GM23338 (cell line): ENCODE measurements around the gene CDK14. TPM values are rescaled to one million over a fixed set of nuclear protein-coding genes. Genes with fewer than 3 reads are reported as not detected.

ENCODE experiments used
- ATAC-seq: fragments of 200-7000 bp; cut with Tn5 transposase; 3 replicates; pipeline ENCODE4 v1.9.1; 2020
- DNase-seq: peaks from one replicate; pipeline ENCODE4 v3.0.0-alpha.2; 2015; ENCODE audit warnings: low spot score
- H2AFZ ChIP-seq: fragments of 200-600 bp; sonication (generic); 2 replicates; pipeline ENCODE4 v1.8.0; 2016; ENCODE audit warnings: antibody characterized with exemption, mild to moderate bottlenecking, moderate library complexity
- H3F3A ChIP-seq: fragments of 200-600 bp; sonication (generic); replicated peaks from 2 replicates; pipeline ENCODE4 v1.8.0; 2017; ENCODE audit warnings: antibody characterized with exemption, mixed run types, low read depth
- H3K27ac ChIP-seq: fragments of 200-600 bp; sonication (generic); 2 replicates; pipeline ENCODE4 v1.6.1; 2016; ENCODE audit warnings: low read depth
- H3K27me3 ChIP-seq: fragments of 200-600 bp; sonication (generic); 2 replicates; pipeline ENCODE4 v1.8.0; 2016; ENCODE audit warnings: mild to moderate bottlenecking, mixed run types, moderate library complexity; ENCODE audit not compliant: insufficient read depth
- H3K36me3 ChIP-seq: fragments of 200-600 bp; sonication (generic); 2 replicates; pipeline ENCODE4 v1.8.0; 2016; ENCODE audit warnings: mild to moderate bottlenecking; ENCODE audit not compliant: insufficient read depth
- H3K4me1 ChIP-seq: fragments of 200-600 bp; sonication (generic); 2 replicates; pipeline ENCODE4 v1.8.0; 2016; ENCODE audit warnings: mild to moderate bottlenecking, moderate library complexity; ENCODE audit not compliant: insufficient read depth
- H3K4me2 ChIP-seq: fragments of 200-600 bp; sonication (generic); 2 replicates; pipeline ENCODE4 v1.7.1; 2017; ENCODE audit warnings: mixed run types
- H3K4me3 ChIP-seq: fragments of 200-600 bp; sonication (generic); 2 replicates; pipeline ENCODE4 v1.6.1; 2016; ENCODE audit warnings: mixed run types
- H3K79me2 ChIP-seq: fragments of 200-600 bp; sonication (generic); replicated peaks from 2 replicates; pipeline ENCODE4 v1.8.0; 2017; ENCODE audit warnings: mild to moderate bottlenecking; ENCODE audit not compliant: insufficient read depth
- H3K9me2 ChIP-seq: fragments of 200-600 bp; sonication (generic); 2 replicates; pipeline ENCODE4 v1.8.0; 2017; ENCODE audit not compliant: insufficient read depth
- H4K20me1 ChIP-seq: fragments of 200-600 bp; sonication (generic); replicated peaks from 2 replicates; pipeline ENCODE4 v1.8.0; 2017; ENCODE audit warnings: mild to moderate bottlenecking; ENCODE audit not compliant: insufficient read depth
- H3K27ac Mint-ChIP-seq: 2 replicates; pipeline ENCODE4 v1.8.0; 2020; ENCODE audit warnings: inconsistent platforms, mild to moderate bottlenecking, moderate library complexity, mixed read lengths
- H3K27me3 Mint-ChIP-seq: 3 replicates; pipeline ENCODE4 v1.8.0; 2022; ENCODE audit warnings: low read depth, mild to moderate bottlenecking, moderate library complexity, mixed read lengths, inconsistent platforms; ENCODE audit not compliant: insufficient read depth, poor library complexity
- H3K36me3 Mint-ChIP-seq: 3 replicates; pipeline ENCODE4 v1.8.0; 2021; ENCODE audit warnings: low read depth, mild to moderate bottlenecking, inconsistent platforms, moderate library complexity, mixed read lengths
- H3K4me1 Mint-ChIP-seq: 3 replicates; pipeline ENCODE4 v1.8.0; 2020; ENCODE audit warnings: mild to moderate bottlenecking, inconsistent platforms, mixed read lengths
- H3K4me3 Mint-ChIP-seq: 3 replicates; pipeline ENCODE4 v1.8.0; 2021; ENCODE audit warnings: moderate library complexity, mild to moderate bottlenecking, inconsistent platforms, mixed read lengths
- H3K9me3 Mint-ChIP-seq: 3 replicates; pipeline ENCODE4 v1.8.0; 2020; ENCODE audit warnings: moderate library complexity, mild to moderate bottlenecking, inconsistent platforms, mixed read lengths
- CREB1 ChIP-seq: fragments of 250-450 bp; sonication (Bioruptor Pico); IDR thresholded peaks from 2 replicates; pipeline ENCODE4 v1.5.0; 2020; ENCODE audit warnings: low read depth, mild to moderate bottlenecking, moderate library complexity
- POLR2AphosphoS5 ChIP-seq: IDR thresholded peaks from 2 replicates; pipeline ENCODE4 v1.6.1; 2016; ENCODE audit warnings: antibody characterized with exemption, low read depth
- ZNF331 ChIP-seq: fragments of 250-450 bp; sonication (Bioruptor Pico); IDR thresholded peaks from 2 replicates; pipeline ENCODE4 v1.5.0; 2020; ENCODE audit warnings: low read depth, mild to moderate bottlenecking, moderate library complexity
- polyA plus RNA-seq: library from polyadenylated mRNA; unstranded; fragments of >200 nt; fragmentation: Nextera tagmentation; extraction: Ambion mirVana; gene quantifications from 2 replicates; pipeline ENCODE4 v1.2.1, GENCODE V29; 2016
- total RNA-seq: library from RNA; depleted of rRNA; stranded (reverse); fragments of >200 nt; shearing (Covaris generic); gene quantifications from 2 replicates; pipeline ENCODE4 v1.2.3, GENCODE V29; 2014
- TF ChIP-seq, protein P1 (sequence below), 2 experiments: fragments of 200-600 bp in 1 of 2; sonication (generic) in 1 of 2; conservative IDR thresholded peaks; 2 replicates each; pipeline versions ENCODE4 v1.5.1 to v1.6.1; 2016 to 2017; ENCODE audit warnings: antibody characterized with exemption in 2 of 2, low read depth in 2 of 2, mild to moderate bottlenecking in 2 of 2, moderate library complexity in 1 of 2
- TF ChIP-seq, protein P2 (sequence below): fragments of 250-450 bp; sonication (Bioruptor Pico); IDR thresholded peaks from 2 replicates; pipeline ENCODE4 v1.5.0; 2020; ENCODE audit warnings: mild to moderate bottlenecking, moderate library complexity
- TF ChIP-seq, protein P3 (sequence below): IDR thresholded peaks from one replicate; pipeline ENCODE4 v1.6.1; 2018; ENCODE audit warnings: antibody characterized with exemption; ENCODE audit not compliant: unreplicated experiment

CDK14 gene
- total and polyA plus RNA-seq, 2 experiments from 2014 or later: 11.2 to 24.0 TPM

DNA sequence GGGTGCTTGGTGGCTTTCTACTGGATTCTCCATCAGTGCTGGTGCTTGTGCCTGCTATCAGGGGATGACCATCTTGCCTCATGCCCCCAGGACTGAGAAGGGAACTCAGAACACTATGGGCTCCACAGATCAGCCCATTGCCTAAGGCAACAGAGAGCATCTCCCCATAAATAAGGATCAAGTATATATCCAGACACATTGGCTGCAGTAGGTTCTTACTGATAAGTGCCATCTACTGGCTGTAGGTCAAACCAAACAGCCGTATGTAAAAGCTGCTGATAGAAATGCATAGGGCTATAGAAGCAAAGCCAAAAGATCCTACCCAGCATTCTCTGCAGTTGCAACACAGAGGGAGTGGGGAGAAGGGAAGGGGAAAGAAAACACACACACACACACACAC lies 153.7 kb downstream of the CDK14 start:
- peak; percentile 35 for DNase-seq
- no peak overlapping the region for H3K27ac ChIP-seq
- no peaks in the 10 kb centered on the region; the same call in 1 of the 2 replicates for H3K36me3 ChIP-seq
- no peak overlapping the region for H3K4me3 ChIP-seq
- H2AFZ ChIP-seq: no peak overlapping the region
- H3K9me3 Mint-ChIP-seq: peaks cover 4% of the 10 kb centered on the region
- TF ChIP-seq, protein P1, sequence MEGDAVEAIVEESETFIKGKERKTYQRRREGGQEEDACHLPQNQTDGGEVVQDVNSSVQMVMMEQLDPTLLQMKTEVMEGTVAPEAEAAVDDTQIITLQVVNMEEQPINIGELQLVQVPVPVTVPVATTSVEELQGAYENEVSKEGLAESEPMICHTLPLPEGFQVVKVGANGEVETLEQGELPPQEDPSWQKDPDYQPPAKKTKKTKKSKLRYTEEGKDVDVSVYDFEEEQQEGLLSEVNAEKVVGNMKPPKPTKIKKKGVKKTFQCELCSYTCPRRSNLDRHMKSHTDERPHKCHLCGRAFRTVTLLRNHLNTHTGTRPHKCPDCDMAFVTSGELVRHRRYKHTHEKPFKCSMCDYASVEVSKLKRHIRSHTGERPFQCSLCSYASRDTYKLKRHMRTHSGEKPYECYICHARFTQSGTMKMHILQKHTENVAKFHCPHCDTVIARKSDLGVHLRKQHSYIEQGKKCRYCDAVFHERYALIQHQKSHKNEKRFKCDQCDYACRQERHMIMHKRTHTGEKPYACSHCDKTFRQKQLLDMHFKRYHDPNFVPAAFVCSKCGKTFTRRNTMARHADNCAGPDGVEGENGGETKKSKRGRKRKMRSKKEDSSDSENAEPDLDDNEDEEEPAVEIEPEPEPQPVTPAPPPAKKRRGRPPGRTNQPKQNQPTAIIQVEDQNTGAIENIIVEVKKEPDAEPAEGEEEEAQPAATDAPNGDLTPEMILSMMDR (conservative IDR thresholded peaks at IDR 0.05; ENCODE audit: low read depth in 2 of 2): peak; percentile 51 to 66
- TF ChIP-seq, protein P2, sequence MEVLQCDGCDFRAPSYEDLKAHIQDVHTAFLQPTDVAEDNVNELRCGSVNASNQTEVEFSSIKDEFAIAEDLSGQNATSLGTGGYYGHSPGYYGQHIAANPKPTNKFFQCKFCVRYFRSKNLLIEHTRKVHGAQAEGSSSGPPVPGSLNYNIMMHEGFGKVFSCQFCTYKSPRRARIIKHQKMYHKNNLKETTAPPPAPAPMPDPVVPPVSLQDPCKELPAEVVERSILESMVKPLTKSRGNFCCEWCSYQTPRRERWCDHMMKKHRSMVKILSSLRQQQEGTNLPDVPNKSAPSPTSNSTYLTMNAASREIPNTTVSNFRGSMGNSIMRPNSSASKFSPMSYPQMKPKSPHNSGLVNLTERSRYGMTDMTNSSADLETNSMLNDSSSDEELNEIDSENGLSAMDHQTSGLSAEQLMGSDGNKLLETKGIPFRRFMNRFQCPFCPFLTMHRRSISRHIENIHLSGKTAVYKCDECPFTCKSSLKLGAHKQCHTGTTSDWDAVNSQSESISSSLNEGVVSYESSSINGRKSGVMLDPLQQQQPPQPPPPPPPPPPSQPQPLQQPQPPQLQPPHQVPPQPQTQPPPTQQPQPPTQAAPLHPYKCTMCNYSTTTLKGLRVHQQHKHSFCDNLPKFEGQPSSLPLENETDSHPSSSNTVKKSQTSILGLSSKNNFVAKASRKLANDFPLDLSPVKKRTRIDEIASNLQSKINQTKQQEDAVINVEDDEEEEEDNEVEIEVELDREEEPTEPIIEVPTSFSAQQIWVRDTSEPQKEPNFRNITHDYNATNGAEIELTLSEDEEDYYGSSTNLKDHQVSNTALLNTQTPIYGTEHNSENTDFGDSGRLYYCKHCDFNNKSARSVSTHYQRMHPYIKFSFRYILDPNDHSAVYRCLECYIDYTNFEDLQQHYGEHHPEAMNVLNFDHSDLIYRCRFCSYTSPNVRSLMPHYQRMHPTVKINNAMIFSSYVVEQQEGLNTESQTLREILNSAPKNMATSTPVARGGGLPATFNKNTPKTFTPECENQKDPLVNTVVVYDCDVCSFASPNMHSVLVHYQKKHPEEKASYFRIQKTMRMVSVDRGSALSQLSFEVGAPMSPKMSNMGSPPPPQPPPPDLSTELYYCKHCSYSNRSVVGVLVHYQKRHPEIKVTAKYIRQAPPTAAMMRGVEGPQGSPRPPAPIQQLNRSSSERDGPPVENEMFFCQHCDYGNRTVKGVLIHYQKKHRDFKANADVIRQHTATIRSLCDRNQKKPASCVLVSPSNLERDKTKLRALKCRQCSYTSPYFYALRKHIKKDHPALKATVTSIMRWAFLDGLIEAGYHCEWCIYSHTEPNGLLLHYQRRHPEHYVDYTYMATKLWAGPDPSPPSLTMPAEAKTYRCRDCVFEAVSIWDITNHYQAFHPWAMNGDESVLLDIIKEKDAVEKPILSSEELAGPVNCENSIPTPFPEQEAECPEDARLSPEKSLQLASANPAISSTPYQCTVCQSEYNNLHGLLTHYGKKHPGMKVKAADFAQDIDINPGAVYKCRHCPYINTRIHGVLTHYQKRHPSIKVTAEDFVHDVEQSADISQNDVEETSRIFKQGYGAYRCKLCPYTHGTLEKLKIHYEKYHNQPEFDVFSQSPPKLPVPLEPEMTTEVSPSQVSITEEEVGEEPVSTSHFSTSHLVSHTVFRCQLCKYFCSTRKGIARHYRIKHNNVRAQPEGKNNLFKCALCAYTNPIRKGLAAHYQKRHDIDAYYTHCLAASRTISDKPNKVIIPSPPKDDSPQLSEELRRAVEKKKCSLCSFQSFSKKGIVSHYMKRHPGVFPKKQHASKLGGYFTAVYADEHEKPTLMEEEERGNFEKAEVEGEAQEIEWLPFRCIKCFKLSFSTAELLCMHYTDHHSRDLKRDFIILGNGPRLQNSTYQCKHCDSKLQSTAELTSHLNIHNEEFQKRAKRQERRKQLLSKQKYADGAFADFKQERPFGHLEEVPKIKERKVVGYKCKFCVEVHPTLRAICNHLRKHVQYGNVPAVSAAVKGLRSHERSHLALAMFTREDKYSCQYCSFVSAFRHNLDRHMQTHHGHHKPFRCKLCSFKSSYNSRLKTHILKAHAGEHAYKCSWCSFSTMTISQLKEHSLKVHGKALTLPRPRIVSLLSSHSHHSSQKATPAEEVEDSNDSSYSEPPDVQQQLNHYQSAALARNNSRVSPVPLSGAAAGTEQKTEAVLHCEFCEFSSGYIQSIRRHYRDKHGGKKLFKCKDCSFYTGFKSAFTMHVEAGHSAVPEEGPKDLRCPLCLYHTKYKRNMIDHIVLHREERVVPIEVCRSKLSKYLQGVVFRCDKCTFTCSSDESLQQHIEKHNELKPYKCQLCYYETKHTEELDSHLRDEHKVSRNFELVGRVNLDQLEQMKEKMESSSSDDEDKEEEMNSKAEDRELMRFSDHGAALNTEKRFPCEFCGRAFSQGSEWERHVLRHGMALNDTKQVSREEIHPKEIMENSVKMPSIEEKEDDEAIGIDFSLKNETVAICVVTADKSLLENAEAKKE (CRISPR knock-in tag): no peak
- H3K4me2 ChIP-seq: no peak overlapping the region
- H3K9me2 ChIP-seq: no peaks in the 10 kb centered on the region
- ATAC-seq: peak; percentile 93
- H3K4me3 Mint-ChIP-seq: no peak overlapping the region
- no peaks in the 10 kb centered on the region for H4K20me1 ChIP-seq
- no peaks in the 10 kb centered on the region for H3K79me2 ChIP-seq
- H3K27me3 ChIP-seq: no peaks in the 10 kb centered on the region
- peaks cover 2% of the 10 kb centered on the region; the same call in 1 of the 2 replicates for H3K4me1 ChIP-seq
- no peaks in the 10 kb centered on the region for H3F3A ChIP-seq
- H3K27me3 Mint-ChIP-seq: no peaks in the 10 kb centered on the region
- H3K36me3 Mint-ChIP-seq: peaks cover 13% of the 10 kb centered on the region
- H3K27ac Mint-ChIP-seq: no peak overlapping the region; the same call in 1 of the 2 replicates
- H3K4me1 Mint-ChIP-seq: peaks cover 11% of the 10 kb centered on the region

DNA sequence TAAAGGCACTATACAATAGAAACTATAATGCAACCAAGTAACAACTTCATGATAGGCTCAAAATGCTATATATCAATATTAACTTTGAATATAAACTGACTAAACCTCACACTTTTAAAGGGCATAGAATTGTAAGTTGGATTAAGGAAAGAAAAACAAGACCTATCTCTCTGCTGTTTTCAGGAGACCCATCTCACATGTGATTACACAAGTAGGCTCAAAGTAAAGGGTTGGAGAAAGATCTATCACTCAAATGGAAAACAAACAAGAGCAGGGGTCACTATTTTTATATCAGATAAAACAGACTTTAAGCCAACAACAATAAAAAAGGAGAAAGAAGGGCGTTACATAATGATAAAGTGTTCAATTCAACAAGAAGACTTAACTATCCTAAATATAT lies 155.5 kb downstream of the CDK14 start:
- DNase-seq: no peak
- H4K20me1 ChIP-seq: no peaks in the 10 kb centered on the region
- Mint-ChIP-seq H3K9me3 (no peaks in the 10 kb centered on the region), H3K27ac (peak overlapping the region; percentile 59; the same call in 1 of the 2 replicates), H3K4me3 (no peak overlapping the region), H3K4me1 (peaks cover 11% of the 10 kb centered on the region), H3K36me3 (peaks cover 7% of the 10 kb centered on the region; the same call in 2 of the 3 replicates), H3K27me3 (no peaks in the 10 kb centered on the region)
- no peak overlapping the region for H2AFZ ChIP-seq
- no peaks in the 10 kb centered on the region for H3K79me2 ChIP-seq
- H3K9me2 ChIP-seq: no peaks in the 10 kb centered on the region
- H3K36me3 ChIP-seq: no peaks in the 10 kb centered on the region; the same call in 1 of the 2 replicates
- no peak for ATAC-seq
- H3F3A ChIP-seq: no peaks in the 10 kb centered on the region
- no peak overlapping the region for H3K27ac ChIP-seq
- H3K4me1 ChIP-seq: peaks cover 2% of the 10 kb centered on the region; the same call in 1 of the 2 replicates
- no peaks in the 10 kb centered on the region for H3K27me3 ChIP-seq
- no peak overlapping the region for H3K4me2 ChIP-seq
- H3K4me3 ChIP-seq: no peak overlapping the region
- TF ChIP-seq ZNF331 (CRISPR knock-in tag) (no peak), CREB1 (no peak), POLR2AphosphoS5 (no peak)
- TF ChIP-seq, protein P3, sequence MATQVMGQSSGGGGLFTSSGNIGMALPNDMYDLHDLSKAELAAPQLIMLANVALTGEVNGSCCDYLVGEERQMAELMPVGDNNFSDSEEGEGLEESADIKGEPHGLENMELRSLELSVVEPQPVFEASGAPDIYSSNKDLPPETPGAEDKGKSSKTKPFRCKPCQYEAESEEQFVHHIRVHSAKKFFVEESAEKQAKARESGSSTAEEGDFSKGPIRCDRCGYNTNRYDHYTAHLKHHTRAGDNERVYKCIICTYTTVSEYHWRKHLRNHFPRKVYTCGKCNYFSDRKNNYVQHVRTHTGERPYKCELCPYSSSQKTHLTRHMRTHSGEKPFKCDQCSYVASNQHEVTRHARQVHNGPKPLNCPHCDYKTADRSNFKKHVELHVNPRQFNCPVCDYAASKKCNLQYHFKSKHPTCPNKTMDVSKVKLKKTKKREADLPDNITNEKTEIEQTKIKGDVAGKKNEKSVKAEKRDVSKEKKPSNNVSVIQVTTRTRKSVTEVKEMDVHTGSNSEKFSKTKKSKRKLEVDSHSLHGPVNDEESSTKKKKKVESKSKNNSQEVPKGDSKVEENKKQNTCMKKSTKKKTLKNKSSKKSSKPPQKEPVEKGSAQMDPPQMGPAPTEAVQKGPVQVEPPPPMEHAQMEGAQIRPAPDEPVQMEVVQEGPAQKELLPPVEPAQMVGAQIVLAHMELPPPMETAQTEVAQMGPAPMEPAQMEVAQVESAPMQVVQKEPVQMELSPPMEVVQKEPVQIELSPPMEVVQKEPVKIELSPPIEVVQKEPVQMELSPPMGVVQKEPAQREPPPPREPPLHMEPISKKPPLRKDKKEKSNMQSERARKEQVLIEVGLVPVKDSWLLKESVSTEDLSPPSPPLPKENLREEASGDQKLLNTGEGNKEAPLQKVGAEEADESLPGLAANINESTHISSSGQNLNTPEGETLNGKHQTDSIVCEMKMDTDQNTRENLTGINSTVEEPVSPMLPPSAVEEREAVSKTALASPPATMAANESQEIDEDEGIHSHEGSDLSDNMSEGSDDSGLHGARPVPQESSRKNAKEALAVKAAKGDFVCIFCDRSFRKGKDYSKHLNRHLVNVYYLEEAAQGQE: no peak
